EH (cell line): ENCODE data around the gene GTF2H4.
A peak's percentile ranks its signal among the peaks of the same experiment; 100 is the strongest.
"Not testable (repeated sequence)": the region's sequence is repeated elsewhere in the genome, so short reads cannot be mapped to it uniquely, and the experiment has no call there.

ENCODE experiments used
- DNase-seq: peaks from one replicate; pipeline ENCODE4 v3.0.0-alpha.2; 2015; ENCODE audit warnings: low read depth

The GTF2H4 gene

DNA sequence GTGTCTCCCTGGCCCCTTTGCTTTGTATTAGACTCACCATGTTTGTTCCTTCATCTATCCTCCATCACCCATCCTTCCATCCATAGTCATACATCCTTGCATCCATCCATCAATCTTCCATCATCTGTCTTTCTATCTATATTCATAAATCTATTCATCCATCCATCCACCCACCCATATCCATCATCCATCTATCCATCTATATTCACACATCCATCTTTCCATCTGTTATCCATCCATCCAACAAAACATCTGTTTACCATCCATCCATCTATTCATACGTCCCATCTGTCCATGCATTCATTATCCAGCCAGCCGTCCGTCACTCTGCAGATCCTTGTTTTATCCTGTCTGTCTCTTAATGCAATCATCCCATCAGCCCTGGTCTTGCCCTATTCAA lies 13.1 kb upstream of the GTF2H4 start:
- no peak for DNase-seq

DNA sequence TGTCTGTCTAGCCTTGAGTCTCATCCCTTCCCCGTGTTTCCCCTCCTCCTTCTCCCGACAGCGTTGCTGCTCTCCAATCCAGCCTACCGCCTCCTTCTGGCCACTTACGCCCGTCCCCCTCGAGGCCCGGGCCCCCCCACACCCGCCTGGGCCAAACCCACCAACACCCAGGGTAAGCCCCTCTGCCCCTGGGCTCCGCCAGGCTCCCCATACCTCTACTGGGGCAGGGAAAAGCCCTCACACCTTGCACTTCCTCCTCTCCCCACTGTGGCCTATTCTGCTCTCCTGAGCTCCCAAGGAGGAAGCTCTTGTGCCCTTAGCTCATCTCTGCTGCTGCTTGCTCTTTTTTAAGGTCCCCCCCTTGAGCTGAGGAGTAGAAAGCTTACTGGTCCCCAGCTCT lies 12.7 kb upstream of the GTF2H4 start:
- no peak for DNase-seq

DNA sequence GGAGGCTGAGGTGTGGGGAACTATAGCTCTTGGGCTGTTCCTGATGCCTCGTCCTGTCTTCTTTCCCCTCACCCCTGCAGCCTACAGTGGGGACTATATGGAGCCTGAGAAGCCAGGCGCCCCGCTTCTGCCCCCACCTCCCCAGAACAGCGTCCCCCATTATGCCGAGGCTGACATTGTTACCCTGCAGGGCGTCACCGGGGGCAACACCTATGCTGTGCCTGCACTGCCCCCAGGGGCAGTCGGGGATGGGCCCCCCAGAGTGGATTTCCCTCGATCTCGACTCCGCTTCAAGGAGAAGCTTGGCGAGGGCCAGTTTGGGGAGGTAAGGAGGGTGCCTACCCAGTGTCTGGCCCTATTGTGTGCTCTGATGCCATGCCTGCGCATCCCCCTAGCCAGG lies 11.5 kb upstream of the GTF2H4 start:
- DNase-seq = no peak

DNA sequence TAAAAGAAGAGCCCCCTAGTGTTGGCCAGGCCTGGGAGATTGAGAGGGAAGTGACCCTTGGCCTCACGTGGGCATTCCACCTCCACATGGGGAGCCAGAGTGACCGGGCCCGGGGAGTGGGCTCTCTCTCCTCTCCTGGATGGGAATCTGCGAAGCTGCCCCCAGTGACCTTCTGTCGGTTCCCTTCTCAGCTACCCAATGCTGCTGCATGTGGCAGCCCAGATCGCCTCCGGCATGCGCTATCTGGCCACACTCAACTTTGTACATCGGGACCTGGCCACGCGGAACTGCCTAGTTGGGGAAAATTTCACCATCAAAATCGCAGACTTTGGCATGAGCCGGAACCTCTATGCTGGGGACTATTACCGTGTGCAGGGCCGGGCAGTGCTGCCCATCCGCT lies 10.1 kb upstream of the GTF2H4 start:
- no peak for DNase-seq

DNA sequence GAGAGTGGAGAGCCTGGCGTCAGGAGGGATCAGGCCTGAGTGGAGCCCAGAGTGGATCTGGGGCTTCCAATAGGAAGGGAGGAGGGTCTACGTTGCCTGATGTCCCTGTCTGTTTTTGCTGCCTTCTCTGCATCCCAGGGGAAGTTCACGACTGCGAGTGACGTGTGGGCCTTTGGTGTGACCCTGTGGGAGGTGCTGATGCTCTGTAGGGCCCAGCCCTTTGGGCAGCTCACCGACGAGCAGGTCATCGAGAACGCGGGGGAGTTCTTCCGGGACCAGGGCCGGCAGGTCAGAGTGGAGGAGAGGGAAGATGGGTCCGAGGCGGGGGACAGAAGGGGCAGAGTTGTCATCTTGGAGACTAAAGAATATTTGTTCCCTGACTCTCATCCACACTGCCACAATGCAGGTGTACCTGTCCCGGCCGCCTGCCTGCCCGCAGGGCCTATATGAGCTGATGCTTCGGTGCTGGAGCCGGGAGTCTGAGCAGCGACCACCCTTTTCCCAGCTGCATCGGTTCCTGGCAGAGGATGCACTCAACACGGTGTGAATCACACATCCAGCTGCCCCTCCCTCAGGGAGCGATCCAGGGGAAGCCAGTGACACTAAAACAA lies 9.2 kb upstream of the GTF2H4 start:
- DNase-seq = no peak

DNA sequence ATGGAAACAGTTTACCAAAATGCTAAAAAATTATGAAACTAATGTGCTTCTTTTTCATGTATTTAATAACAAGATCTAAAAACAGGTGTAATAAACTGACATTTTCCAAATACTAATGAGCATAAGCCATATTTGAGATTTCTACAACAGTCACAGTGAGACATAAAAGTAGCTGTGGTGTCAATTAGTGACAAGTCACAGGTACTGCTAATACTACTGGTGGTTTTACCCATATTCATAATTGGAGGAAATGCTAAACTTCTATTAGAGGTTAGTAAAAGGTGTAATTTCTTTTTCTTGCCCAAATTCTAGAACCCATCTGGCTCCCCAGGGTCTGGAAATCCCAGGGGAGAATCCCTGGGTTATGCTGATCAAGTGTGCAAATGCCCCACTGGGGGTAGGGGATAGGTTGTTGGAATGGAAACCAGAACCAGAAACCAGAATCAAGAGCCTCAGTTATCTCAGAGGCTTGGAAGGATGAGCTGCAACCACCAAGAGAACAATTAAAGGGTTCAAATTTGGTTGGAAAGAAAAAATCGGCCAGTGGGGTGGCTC lies 7.1 kb upstream of the GTF2H4 start:
- no peak for DNase-seq

DNA sequence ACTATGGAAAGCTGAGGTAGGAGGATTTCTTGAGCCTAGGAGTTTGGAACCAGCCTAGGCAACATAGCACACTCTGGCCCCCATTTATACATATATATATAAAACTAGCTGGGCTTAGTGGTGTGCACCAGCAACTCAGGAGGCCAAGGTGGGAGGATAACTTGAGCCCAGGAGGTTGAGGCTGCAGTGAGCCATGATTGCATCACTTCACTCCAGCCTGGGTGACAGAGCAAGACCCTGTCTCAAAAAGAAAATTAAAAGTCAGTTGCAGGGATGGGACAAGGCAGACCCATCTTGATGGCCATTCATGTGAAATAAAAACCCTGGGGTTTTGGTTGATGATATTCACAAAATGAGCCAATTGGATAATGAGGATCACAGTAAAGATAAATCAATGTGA lies 6.6 kb upstream of the GTF2H4 start:
- DNase-seq = no peak

DNA sequence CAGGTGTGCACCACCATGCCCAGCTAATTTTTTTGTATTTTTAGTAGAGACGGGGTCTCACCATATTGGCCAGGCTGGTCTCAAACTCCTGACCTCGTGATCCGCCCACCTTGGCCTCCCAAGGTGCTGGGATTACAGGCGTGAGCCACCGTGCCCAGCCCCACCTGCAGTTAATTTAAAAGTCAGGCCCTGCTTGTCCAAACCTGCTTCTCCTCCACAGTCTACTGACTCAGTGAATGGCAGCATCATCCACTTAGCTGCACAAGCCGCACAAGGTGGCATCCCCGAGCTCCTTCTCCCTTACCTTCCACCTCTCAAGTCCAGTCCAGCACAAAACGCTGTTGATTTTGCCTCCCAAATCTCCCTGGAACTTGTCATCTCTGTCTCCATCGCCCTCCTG lies 5.8 kb upstream of the GTF2H4 start:
- DNase-seq = not testable (repeated sequence)

DNA sequence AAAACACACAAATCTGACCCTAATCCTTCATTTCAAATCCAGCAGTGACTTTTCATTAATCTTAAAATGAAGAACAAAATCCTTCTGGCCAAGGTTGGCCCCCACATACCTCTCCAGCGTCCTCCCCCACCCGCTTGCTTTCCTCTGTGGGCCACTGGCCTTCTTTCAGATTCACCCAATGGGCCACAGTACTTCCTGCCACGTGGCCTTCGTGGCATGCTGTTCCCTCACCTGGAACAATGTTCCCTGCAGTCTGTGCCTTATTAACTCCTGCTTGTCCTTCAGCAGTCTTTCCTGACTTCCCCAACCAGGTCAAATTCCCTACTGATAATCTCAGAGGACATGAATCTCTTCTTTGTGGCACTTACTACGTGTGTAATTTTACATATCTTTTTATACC lies 5.3 kb upstream of the GTF2H4 start:
- no peak for DNase-seq

DNA sequence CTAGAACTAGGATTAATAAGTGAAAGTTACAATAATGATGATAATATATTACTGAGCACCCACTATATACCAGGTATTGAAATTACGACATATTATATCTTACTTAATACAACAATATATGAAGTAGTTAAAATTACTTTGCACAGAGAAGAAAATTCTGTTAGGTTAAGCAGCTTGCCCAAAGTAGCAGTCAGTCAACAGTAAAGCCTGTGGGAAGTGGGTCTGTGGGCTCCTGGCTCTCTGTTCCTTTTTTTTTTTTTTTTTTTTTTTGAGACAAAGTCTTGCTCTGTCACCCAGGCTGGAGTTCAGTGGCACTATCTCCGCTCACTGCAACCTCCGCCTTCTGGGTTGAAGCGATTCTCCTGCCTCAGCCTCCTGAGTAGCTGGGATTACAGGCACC lies 4.8 kb upstream of the GTF2H4 start:
- DNase-seq = no peak

DNA sequence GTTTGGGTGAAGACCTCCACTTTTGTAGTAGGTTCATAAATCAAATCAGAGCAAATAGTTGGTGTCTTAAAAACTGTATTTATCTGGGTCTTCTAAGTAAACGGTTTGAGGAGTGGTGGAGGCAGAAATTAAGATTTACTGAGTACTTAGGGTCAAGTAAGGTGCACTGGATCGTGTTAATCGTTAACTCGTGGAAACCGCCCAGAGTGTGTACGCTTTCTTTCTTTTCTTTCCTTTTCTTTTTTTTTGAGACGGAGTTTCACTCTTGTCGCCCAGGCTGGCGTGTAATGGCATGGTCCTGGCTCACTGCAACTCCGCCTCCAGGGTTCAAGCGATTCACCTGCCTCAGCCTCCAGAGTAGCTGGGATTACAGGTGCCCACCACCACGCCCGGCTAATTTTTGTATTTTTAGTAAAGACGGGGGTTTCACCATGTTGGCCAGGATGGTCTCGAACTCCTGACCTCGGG lies 683 bp upstream of the GTF2H4 start:
- not testable (repeated sequence) for DNase-seq

DNA sequence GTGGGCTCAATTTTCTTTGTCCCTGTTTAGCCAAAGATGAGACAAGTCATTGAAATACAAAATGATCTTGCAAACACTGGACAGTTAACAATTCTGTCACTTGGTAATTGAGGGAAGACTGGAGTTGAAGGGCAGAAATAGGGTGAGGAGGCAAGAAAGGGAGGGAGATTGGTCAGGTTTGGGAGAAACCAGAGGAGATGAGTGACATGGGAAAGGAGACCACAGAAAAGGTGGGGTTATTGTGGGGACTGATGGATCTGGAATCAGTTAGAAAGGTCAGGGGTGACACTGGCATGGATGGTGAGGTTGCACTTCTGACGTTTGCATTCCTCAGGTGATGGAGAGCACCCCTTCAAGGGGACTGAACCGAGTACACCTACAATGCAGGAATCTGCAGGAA lies 693 bp downstream of the GTF2H4 start:
- no peak for DNase-seq

DNA sequence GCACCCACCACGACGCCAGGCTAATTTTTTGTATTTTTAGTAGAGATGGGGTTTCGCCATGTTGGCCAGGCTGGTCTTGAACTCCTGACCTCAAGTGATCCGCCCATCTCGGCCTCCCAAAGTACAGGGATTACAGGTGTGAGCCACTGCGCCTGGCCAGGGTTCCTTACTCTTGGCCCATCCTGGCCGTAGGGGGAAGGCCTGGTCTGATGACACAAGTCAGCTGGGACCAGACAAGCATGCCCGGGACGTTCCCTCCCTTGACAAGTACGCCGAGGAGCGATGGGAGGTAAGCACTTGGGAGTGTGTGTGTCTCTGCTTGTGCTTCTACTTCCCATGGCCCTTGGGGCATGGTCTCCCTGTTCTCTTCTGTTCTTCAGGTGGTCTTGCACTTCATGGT lies 2.5 kb downstream of the GTF2H4 start:
- DNase-seq = not testable (repeated sequence)

DNA sequence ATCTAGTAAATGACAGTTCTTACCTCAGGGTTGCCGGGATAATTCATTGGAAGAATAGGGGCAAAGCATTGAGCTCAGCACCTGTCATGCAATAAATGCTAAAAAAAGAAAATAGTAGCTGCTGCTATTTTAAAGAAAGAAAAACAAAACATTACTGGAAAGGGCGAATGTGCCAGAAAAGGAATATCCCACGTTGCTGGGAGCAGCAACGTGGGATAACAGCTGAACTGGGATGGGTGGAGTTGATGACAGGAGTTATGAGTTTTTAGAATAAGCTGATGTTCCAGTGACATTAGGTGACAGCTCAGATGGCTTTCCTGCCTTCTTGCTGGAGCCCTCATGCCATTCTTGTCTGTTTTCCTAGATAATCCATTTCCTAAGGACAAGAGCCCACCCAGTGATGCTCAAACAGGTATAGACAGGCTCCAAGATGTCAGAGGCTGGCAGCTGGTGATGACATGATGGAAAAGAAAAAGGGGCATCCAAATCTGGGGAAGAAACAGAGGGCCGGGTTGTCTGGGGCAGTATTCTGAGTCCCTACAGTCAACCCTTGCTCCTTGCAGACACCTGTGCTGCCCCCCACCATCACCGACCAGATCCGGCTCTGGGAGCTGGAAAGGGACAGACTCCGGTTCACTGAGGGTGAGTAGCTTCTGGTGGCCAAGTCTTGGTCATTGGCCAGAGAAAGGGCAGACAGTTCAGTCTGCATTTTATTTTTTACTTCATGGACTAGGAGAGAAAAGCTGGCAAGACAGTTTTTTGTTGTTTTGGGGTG lies 4.9 kb downstream of the GTF2H4 start:
- no peak for DNase-seq

DNA sequence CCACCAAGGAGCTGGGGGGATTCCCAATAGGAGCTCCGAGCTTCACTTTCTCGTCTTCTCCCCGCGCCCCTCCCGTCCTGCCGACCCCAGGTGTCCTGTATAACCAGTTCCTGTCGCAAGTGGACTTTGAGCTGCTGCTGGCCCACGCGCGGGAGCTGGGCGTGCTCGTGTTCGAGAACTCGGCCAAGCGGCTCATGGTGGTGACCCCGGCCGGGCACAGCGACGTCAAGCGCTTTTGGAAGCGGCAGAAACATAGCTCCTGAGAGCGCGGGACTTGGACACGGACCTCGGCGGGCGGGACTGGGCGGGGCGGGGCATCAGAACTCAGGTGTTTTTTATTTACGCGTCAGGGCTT lies 5.7 kb downstream of the GTF2H4 start:
- no peak for DNase-seq

DNA sequence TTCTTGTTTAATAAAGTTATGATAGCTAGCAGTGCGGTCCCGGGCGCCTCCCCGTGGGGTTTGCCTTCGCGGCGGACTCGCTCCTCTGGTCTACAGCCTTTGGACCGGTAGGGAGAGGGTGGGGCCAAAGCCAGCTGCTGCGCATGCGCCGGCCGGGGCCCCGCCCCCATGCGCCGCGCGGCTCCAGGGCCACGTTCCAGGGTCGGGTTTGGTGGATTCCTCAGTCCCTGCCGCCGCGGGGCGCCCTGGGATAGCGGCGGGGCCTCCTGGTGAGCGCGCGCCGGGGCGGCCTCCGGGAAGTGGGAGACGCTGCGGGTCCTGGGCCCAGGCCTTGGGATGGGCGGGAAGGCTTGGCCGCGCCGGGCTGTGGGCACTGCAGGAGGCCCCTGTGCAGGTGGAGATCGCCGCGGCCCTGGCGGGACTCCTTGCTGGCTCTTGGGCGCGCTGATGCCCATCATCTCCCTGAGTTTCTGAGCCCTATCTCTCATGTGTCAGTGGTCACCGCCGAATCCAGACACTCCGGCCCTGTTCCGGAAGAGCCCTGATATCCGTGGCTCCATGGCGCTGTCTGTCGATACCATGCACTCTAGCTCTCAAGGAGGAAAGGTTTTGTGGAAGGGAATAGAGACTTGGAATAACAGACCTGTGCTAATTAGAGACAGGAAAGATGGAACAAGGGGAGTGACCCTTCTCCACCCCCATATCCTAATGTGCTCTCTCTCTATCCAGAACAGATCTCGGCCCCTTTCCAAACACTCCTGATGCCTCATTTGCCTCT lies 6.3 kb downstream of the GTF2H4 start, which contains the start of gene VARS2:
TSS of gene VARS2 (plus strand) at position 163 of the 778 bp plus-strand sequence. CDS start at position 762, 599 bp downstream.
- DNase-seq = peak; percentile 93

DNA sequence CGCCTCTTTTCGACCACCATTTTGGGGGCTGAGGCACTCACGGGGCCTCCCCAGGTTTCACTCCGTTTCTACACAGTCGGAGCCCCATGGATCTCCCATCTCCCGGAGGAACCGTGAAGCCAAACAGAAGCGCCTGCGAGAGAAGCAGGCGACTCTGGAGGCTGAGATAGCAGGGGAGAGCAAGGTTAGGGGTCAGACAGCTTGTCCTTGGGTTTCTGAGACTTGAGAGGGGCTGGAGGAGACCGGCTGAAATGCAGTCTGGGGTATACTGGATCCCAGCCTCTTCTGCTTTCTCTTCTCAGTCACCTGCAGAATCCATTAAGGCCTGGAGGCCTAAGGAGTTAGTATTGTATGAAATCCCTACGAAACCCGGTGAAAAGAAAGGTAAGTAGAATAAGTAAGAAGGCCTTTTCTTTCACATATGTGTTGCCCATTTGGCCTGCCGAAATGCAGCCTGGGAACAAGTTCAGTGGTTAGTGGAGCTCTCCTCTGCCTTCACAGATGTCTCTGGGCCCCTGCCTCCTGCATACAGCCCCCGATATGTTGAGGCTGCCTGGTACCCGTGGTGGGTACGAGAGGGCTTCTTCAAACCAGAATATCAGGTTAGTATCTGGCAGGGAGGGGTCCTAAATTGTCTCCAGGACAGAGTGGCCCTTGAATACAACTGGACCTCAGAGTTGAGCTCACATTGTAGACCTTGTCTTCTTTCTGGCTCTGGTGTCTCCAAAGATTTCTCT lies 7.0 kb downstream of the GTF2H4 start:
- DNase-seq = no peak

DNA sequence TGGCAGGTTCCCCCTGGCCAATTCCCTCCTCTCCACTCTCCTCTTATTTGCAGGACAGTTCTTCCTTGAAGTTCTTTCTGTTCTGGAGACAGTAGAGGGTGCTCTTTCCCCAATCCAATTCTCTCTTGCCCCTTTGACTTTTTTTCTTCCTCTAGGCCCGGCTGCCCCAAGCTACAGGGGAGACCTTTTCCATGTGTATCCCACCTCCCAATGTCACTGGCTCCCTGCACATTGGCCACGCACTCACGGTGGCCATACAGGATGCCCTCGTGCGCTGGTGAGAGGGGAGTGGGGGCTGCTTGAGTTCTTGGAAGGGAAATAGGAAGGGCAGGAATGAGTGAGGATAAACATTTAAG lies 7.6 kb downstream of the GTF2H4 start:
- peak; percentile 73 for DNase-seq

DNA sequence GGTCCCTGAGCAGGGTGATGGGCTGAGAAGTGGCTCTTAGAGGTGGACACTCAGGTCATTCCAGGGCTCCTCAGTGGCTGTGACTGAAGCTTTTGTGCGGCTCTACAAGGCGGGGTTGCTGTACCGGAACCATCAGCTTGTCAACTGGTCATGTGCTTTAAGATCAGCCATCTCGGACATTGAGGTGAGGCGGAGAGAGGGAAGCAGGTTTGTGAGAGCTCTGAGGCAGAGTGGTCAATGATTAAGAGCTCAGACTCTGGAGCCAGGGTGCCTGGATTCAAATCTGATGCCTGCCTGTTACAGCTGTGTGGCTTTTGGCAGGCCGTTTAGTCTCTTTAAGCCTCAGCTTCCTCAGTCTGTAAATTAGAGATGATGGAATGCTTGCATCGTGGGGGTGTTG lies 9.0 kb downstream of the GTF2H4 start:
- DNase-seq = no peak

DNA sequence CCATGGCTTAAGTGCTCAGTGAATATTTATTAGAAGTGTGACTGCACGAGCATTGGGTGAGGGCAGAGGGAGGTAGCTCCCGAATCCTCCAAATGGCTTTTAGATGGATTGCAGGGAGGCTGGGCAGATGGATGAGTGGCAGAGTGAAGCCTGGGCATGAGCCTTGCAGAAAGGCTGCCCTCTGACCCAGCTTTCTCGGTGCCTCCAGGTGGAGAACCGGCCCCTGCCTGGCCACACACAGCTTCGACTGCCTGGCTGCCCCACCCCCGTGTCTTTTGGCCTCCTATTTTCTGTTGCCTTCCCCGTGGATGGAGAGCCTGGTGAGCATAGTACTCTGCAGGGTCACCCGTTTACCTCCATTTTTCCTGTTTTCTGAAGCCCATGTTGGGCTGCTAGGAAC lies 9.5 kb downstream of the GTF2H4 start:
- DNase-seq = no peak

DNA sequence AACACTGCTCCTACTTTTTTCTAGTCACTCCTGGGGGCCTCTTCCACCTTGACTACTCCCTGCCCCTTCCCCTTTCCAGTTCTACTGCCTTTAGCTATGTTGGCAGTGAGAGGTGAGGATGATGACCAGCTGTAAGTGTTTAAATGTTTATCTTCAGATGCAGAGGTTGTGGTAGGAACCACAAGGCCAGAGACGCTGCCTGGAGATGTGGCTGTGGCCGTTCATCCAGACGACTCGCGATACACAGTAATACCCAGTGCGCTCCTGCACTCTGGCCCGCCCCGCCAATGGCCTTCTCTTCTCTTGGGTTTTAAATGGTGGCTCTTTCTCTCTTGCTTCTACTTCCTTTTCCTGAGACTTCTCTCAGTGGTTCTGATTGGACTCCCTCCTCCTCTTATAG lies 10.7 kb downstream of the GTF2H4 start:
- no peak for DNase-seq

DNA sequence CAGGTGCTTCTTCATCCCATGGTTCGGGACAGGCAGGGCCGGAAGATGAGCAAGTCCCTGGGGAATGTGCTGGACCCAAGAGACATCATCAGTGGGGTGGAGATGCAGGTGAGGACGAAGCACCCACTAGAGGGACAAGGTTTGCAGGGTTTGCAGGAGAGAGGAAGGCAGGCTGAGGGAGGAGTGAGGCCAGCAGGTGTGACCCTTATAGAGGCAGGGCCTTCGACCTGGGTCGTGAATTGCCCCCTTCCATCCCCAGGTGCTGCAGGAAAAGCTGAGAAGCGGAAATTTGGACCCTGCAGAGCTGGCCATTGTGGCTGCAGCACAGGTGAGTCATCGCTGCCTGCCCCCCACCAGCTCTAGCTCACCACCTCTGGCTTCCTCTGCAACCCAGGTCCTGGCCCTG lies 14.4 kb downstream of the GTF2H4 start:
- DNase-seq = no peak
